DMS114 treated with DMSO at 0.1 percent for 48 hours (cell line): ENCODE data around the gene MIS12.

ENCODE experiments used
- DNase-seq: peaks from one replicate; lab custom pipeline; 2025; ENCODE audit not compliant: unreplicated experiment; lab: John Stamatoyannopoulos, UW

Gene MIS12

GRCh38 chr17:5532581-5532980, 46.2 kb downstream of the MIS12 start:
- DNase-seq, result no peak

- no peak for DNase-seq
These were observed 47.3 kb downstream of the MIS12 start for GRCh38 chr17:5533486-5534315.

DNA sequence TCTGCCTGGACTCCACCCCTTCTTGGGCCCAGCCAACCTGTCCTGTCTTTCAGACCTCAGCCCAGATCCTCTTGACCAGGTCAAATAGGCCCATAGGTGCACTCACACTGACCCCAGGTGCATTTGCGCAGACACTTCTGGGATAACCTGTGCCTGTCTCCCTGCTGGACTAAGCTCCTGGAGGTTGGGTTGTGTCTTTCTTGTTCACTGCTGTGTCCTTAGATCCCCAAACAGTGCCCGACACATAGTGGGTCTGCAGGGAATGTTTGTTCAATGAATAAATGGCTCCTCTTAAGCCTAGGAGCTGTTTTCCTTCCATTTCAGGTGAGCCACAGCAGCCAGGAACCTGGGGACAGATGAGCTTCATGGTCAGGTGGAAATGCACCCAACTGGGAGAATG, 49.1 kb downstream of the MIS12 start:
- DNase-seq, result no peak

- DNase-seq, result no peak
These were observed 50.7 kb downstream of the MIS12 start for GRCh38 chr17:5536866-5537650.

DNA sequence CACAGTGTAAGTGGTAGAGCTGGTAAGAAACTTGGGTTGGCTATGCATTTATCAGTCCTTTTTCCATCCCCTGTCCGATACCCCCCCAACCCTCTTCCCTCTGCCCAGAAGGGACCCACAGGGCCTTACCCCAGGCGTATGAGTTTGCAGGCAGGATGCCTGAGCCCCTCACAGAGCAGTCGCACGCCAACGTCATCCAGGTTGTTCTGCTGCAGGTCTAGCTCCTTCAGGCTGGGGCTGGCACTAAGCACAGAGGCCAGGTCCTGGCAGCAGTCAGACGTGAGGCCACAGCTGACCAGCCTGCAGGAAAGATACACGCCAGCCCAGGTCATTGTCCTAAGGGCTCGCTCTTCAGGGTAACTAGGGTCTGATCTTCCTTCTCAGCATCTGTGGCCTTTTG, 52.9 kb downstream of the MIS12 start:
- DNase-seq, result no peak

GRCh38 chr17:5540321-5540720, 54.0 kb downstream of the MIS12 start:
- no peak for DNase-seq
